Measurements from ENCODE around the gene CCDC80.

GRCh38 chr3:112640930-112641801, at the start of gene CCDC80:
- TF ChIP-seq, protein P1, sequence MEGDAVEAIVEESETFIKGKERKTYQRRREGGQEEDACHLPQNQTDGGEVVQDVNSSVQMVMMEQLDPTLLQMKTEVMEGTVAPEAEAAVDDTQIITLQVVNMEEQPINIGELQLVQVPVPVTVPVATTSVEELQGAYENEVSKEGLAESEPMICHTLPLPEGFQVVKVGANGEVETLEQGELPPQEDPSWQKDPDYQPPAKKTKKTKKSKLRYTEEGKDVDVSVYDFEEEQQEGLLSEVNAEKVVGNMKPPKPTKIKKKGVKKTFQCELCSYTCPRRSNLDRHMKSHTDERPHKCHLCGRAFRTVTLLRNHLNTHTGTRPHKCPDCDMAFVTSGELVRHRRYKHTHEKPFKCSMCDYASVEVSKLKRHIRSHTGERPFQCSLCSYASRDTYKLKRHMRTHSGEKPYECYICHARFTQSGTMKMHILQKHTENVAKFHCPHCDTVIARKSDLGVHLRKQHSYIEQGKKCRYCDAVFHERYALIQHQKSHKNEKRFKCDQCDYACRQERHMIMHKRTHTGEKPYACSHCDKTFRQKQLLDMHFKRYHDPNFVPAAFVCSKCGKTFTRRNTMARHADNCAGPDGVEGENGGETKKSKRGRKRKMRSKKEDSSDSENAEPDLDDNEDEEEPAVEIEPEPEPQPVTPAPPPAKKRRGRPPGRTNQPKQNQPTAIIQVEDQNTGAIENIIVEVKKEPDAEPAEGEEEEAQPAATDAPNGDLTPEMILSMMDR (conservative IDR thresholded peaks at IDR 0.05), result no peak
- no peak for TF ChIP-seq ZFX (IDR thresholded peaks at IDR 0.05)

All from C4-2B (cell line).